H1 (cell line): ENCODE measurements around the gene SH2D7. TPM values are rescaled to one million over a fixed set of nuclear protein-coding genes. Genes with fewer than 3 reads are reported as not detected.

Source experiments
- CTCF ChIA-PET: fragments of 300-600 bp; sonication (Branson Sonifier 250); formaldehyde crosslinking; loops from one replicate; lab custom pipeline; 2021; ENCODE audit not compliant: partially characterized antibody; lab: Charles Lee
- POLR2A ChIA-PET: fragments of 300-600 bp; sonication (Branson Sonifier 250); formaldehyde crosslinking; loops from one replicate; lab custom pipeline; 2021; ENCODE audit warnings: inconsistent platforms; ENCODE audit not compliant: partially characterized antibody; lab: Charles Lee
- DNase-seq, 2 experiments: peaks; one replicate each; pipeline versions ENCODE4 v3.0.0 to v3.0.0-alpha.2; 2010 to 2022; ENCODE audit warnings: low spot score in 2 of 2, low read depth in 1 of 2, mixed read lengths in 1 of 2
- FAIRE-seq: peaks from 2 replicates; lab custom pipeline; 2011; peaks lifted over from hg19 to GRCh38; lab: Jason Lieb, UNC
- H2AFZ ChIP-seq: 2 replicates; pipeline ENCODE4 v1.8.1; 2012; ENCODE audit warnings: low read length, inconsistent platforms
- H2AK5ac ChIP-seq: 2 replicates; pipeline ENCODE4 v1.6.1; 2013; ENCODE audit warnings: low read depth, low read length
- H2BK120ac ChIP-seq: replicated peaks from 2 replicates; pipeline ENCODE3; 2013; ENCODE audit warnings: low read depth, low read length, inconsistent platforms
- H2BK12ac ChIP-seq: 2 replicates; pipeline ENCODE4 v1.6.1; 2013; ENCODE audit warnings: low read depth, low read length
- H2BK15ac ChIP-seq: 2 replicates; pipeline ENCODE4 v1.6.1; 2013; ENCODE audit warnings: low read length
- H2BK20ac ChIP-seq: 2 replicates; pipeline ENCODE4 v1.6.1; 2013; ENCODE audit warnings: low read length
- H2BK5ac ChIP-seq: 2 replicates; pipeline ENCODE4 v1.6.1; 2013; ENCODE audit warnings: low read depth, low read length
- H3K14ac ChIP-seq: 2 replicates; pipeline ENCODE4 v1.6.1; 2013; ENCODE audit warnings: inconsistent platforms; ENCODE audit not compliant: insufficient read length
- H3K18ac ChIP-seq: 2 replicates; pipeline ENCODE4 v1.6.1; 2013; ENCODE audit warnings: low read length; ENCODE audit errors: extremely low read depth
- H3K23ac ChIP-seq: 2 replicates; pipeline ENCODE4 v1.6.1; 2013; ENCODE audit warnings: inconsistent platforms; ENCODE audit not compliant: insufficient read length
- H3K23me2 ChIP-seq: 2 replicates; pipeline ENCODE4 v1.6.1; 2013; ENCODE audit warnings: low read depth, low read length
- H3K27ac ChIP-seq: 2 replicates; pipeline ENCODE4 v1.6.1; 2011; ENCODE audit warnings: low read depth, low read length, inconsistent platforms
- H3K27me3 ChIP-seq, 4 experiments: replicated peaks in 1 of 4; 1 replicate in 1 of 4; 2 replicates in 3 of 4; pipeline versions ENCODE4 v1.6.1 to v1.8.1; 2011 to 2013; ENCODE audit warnings: low read length in 3 of 4, mild to moderate bottlenecking in 3 of 4, inconsistent platforms in 2 of 4, mixed read lengths in 2 of 4, moderate library complexity in 1 of 4; ENCODE audit not compliant: control insufficient read depth in 3 of 4, insufficient read depth in 3 of 4; ENCODE audit errors: extremely low read depth in 1 of 4
- H3K36me3 ChIP-seq, 4 experiments: 2 replicates each; pipeline versions ENCODE4 v1.6.1 to v1.8.1; 2011 to 2013; ENCODE audit warnings: mild to moderate bottlenecking in 4 of 4, low read length in 3 of 4, moderate library complexity in 2 of 4, control low read depth in 1 of 4, inconsistent platforms in 1 of 4; ENCODE audit not compliant: insufficient read depth in 4 of 4, control insufficient read depth in 2 of 4
- H3K4ac ChIP-seq: replicated peaks from 2 replicates; pipeline ENCODE3; 2013; ENCODE audit warnings: low read length, low read depth, mixed read lengths, inconsistent platforms; ENCODE audit not compliant: insufficient read length
- H3K4me1 ChIP-seq, 4 experiments: replicated peaks in 1 of 4; 1 replicate in 1 of 4; 2 replicates in 3 of 4; pipeline versions ENCODE4 v1.6.1 to v1.8.1; 2011 to 2013; ENCODE audit warnings: low read length in 3 of 4, inconsistent platforms in 2 of 4, mixed read lengths in 1 of 4; ENCODE audit not compliant: insufficient read depth in 4 of 4, control insufficient read depth in 3 of 4
- H3K4me2 ChIP-seq, 2 experiments: 2 replicates each; pipeline versions ENCODE4 v1.6.1 to v1.8.1; 2011 to 2013; ENCODE audit warnings: low read depth in 2 of 2, low read length in 2 of 2, control low read depth in 1 of 2, inconsistent platforms in 1 of 2, mild to moderate bottlenecking in 1 of 2; ENCODE audit not compliant: insufficient read depth in 1 of 2
- H3K4me3 ChIP-seq, 4 experiments: fragments of 200-600, 300-600 bp in 1 of 4; sonication (generic), shearing (Covaris generic), sonication (Bioruptor Twin) in 1 of 4; 2 replicates each; pipeline versions ENCODE4 v1.5.1 to v1.8.1; 2011 to 2016; ENCODE audit warnings: low read length in 4 of 4, low read depth in 3 of 4, control low read depth in 2 of 4, inconsistent platforms in 2 of 4, mild to moderate bottlenecking in 2 of 4, mixed read lengths in 1 of 4, moderate library complexity in 1 of 4; ENCODE audit not compliant: insufficient read depth in 2 of 4; ENCODE audit errors: extremely low read depth in 1 of 4
- H3K56ac ChIP-seq: replicated peaks from 2 replicates; pipeline ENCODE3; 2013; ENCODE audit warnings: low read depth, mild to moderate bottlenecking, mixed read lengths, low read length, inconsistent platforms; ENCODE audit not compliant: insufficient read length
- H3K79me1 ChIP-seq: 2 replicates; pipeline ENCODE4 v1.6.1; 2013; ENCODE audit warnings: low read depth, low read length, control low read depth
- H3K79me2 ChIP-seq, 2 experiments: 2 replicates each; pipeline versions ENCODE4 v1.6.1 to v1.8.1; 2012 to 2013; ENCODE audit warnings: low read length in 2 of 2, mild to moderate bottlenecking in 2 of 2, inconsistent platforms in 1 of 2; ENCODE audit not compliant: insufficient read depth in 2 of 2, control insufficient read depth in 1 of 2
- H3K9ac ChIP-seq, 4 experiments: replicated peaks in 1 of 4; 1 replicate in 1 of 4; 2 replicates in 3 of 4; pipeline versions ENCODE4 v1.6.1 to v1.8.1; 2011 to 2013; ENCODE audit warnings: low read depth in 3 of 4, low read length in 3 of 4, control low read depth in 2 of 4, mild to moderate bottlenecking in 2 of 4, moderate library complexity in 2 of 4, inconsistent platforms in 1 of 4; ENCODE audit errors: extremely low read depth in 1 of 4
- H3K9me3 ChIP-seq, 2 experiments: 2 replicates each; pipeline versions ENCODE4 v1.6.1 to v1.8.1; 2012 to 2013; ENCODE audit warnings: mild to moderate bottlenecking in 2 of 2, moderate library complexity in 2 of 2, control low read depth in 1 of 2, inconsistent platforms in 1 of 2, low read depth in 1 of 2, low read length in 1 of 2, mixed read lengths in 1 of 2; ENCODE audit not compliant: insufficient read depth in 2 of 2
- H4K20me1 ChIP-seq, 2 experiments: replicated peaks in 1 of 2; 2 replicates each; pipeline versions ENCODE3 to v1.8.1; 2011 to 2013; ENCODE audit warnings: inconsistent platforms in 2 of 2, low read length in 2 of 2, mild to moderate bottlenecking in 1 of 2; ENCODE audit not compliant: insufficient read depth in 2 of 2, control insufficient read depth in 1 of 2
- H4K5ac ChIP-seq: 2 replicates; pipeline ENCODE4 v1.6.1; 2013; ENCODE audit warnings: low read length, low read depth, mixed read lengths, inconsistent platforms; ENCODE audit not compliant: insufficient read length
- H4K8ac ChIP-seq: 2 replicates; pipeline ENCODE4 v1.8.0; 2013; ENCODE audit warnings: mild to moderate bottlenecking, moderate library complexity, low read length, inconsistent platforms; ENCODE audit not compliant: insufficient read depth; ENCODE audit errors: extremely low read depth
- H4K91ac ChIP-seq: replicated peaks from 2 replicates; pipeline ENCODE3; 2013; ENCODE audit warnings: low read length, mixed read lengths, inconsistent platforms; ENCODE audit not compliant: insufficient read length
- ASH2L ChIP-seq: fragments of 200-600, 300-600 bp; sonication (generic); IDR thresholded peaks from one replicate; pipeline ENCODE4 v1.7.1; 2017; ENCODE audit warnings: low read length
- PHF8 ChIP-seq: fragments of 200-600 bp; sonication (generic); conservative IDR thresholded peaks from 2 replicates; pipeline ENCODE4 v1.7.1; 2012; ENCODE audit warnings: low read depth, mild to moderate bottlenecking, inconsistent platforms, low read length, moderate library complexity
- ZNF274 ChIP-seq: IDR thresholded peaks from 2 replicates; pipeline ENCODE4 v1.7.0; 2012; ENCODE audit warnings: low read length, borderline replicate concordance; ENCODE audit errors: extremely low read depth
- WGBS, 2 experiments: shearing (Covaris generic) in 1 of 2; methylation state at CpG; one replicate each; pipeline versions ENCODE4 v1.1.6 to v1.1.7; 2013 to 2015; ENCODE audit warnings: low lambda C conversion rate in 2 of 2, mixed read lengths in 2 of 2, inconsistent platforms in 1 of 2, low coverage in 1 of 2, missing lambda C conversion rate in 1 of 2; ENCODE audit not compliant: insufficient replicate concordance in 2 of 2, insufficient coverage in 1 of 2, insufficient read length in 1 of 2; ENCODE audit errors: extremely low coverage in 1 of 2, missing lambda C conversion rate in 1 of 2; 5-methylcytosine and 5-hydroxymethylcytosine counted together
- polyA plus RNA-seq, 7 experiments: library from polyadenylated mRNA; depleted of rRNA in 3 of 7; stranded (reverse) in 5 of 7; unstranded in 2 of 7; fragments of >200 nt in 5 of 7; fragments of 200-250 nt in 2 of 7; gene quantifications; 1 replicate in 5 of 7; 2 replicates in 1 of 7; 4 replicates in 1 of 7; pipeline versions ENCODE4 v1.2.1 to v1.2.3, GENCODE V29; 2011 to 2013; ENCODE audit warnings: missing spikeins in 2 of 7, mixed read lengths in 2 of 7
- total RNA-seq: library from RNA; stranded (reverse); fragmentation: NEBNext Ultra II Directional; extraction: Animal tissue kit (Norgen Biotek cat#: 25700); gene quantifications from 2 replicates; pipeline ENCODE4 v1.2.1, GENCODE V29; 2021

The SH2D7 gene
- total and polyA plus RNA-seq, 2 of the 8 experiments (the other 6 are each of a cell fraction or from before 2014, with no cell fraction given), result not detected

DNA sequence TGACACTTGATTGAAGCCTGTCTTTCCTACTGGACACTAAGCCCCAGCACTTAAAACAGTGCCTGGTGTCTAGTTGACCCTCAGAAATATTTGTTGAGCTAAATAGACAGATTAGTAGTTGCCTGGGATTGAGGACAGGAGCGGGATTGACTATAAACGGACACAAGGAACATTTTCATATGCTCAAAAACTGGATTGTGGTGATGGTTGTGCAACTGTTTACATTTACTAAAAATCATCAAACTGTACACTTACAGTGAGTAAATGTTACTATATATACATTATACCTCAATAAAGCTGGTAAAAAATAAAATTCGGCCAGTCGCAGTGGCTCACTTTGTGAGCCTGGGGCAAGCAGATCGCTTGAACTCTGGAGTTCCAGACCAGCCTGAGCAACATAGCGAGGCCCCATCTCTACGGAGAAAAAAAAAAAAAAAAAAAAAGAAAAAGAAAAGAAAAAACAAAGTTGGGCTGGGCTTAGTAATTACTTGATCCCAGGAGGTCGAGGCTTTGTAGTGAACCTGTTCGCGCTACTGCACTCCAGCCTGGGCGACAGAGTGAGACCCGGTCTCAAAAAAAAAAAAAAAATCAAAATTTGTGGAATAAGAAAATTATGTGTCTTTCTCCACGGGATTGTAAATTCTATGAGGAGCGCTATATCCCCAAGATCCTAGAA lies 56.2 kb downstream of the SH2D7 start:
- no peak overlapping the region for H3K4ac ChIP-seq
- no peaks in the 10 kb centered on the region for H3K9me3 ChIP-seq
- H4K91ac ChIP-seq, result no peak overlapping the region
- 32% methylated on average over 13 of the region's 14 CpGs; no CpG with 5 or more reads in 1 of the 2 experiments for WGBS, 2 experiments
- H3K79me1 ChIP-seq, result no peaks in the 10 kb centered on the region
- ChIA-PET POLR2A (interaction anchor here (0.6 to 2.0 kb wide), 4 partner anchors 9 to 102 kb away, joined by 3 to 5 read pairs (median 3); no protein-coding TSS in a partner anchor), CTCF (interaction anchor here (0.6 to 2.4 kb wide), 14 partner anchors 9 to 97 kb away, joined by 3 to 13 read pairs (median 4); partner anchors contain the start of gene CIB2)
- H2BK20ac ChIP-seq, result no peak overlapping the region
- no peak overlapping the region for H2BK15ac ChIP-seq
- H3K27ac ChIP-seq, result no peak overlapping the region
- H2BK120ac ChIP-seq, result no peak overlapping the region
- H3K18ac ChIP-seq, result no peak overlapping the region
- H4K5ac ChIP-seq, result no peak overlapping the region
- H3K4me1 ChIP-seq, result peaks cover 0 to 4% (median 0%) of the 10 kb centered on the region in 4 experiments; a peak in 2 of 7 replicates
- H2AK5ac ChIP-seq, result no peak overlapping the region
- no peak overlapping the region for H3K14ac ChIP-seq
- no peak for DNase-seq
- peak overlapping the region; percentile 83 to 89 for H3K4me2 ChIP-seq
- H4K20me1 ChIP-seq, result peaks cover 0 to 5% of the 10 kb centered on the region in 2 experiments
- no peaks in the 10 kb centered on the region for H3K36me3 ChIP-seq
- H3K23me2 ChIP-seq, result peaks cover 10% of the 10 kb centered on the region
- TF ChIP-seq PHF8 (0 out of 2 replicates have a peak, but pooled peaks have one; percentile 42), ZNF274 (no peak), ASH2L (peak; percentile 15)
- no peak overlapping the region for H2BK5ac ChIP-seq
- H3K23ac ChIP-seq, result no peak overlapping the region
- H3K4me3 ChIP-seq, result peak overlapping the region; percentile 47 to 79 (median 61)
- H3K79me2 ChIP-seq, result no peaks in the 10 kb centered on the region
- no peak overlapping the region for H4K8ac ChIP-seq
- H2AFZ ChIP-seq, result 0 out of 2 replicates have a peak overlapping the region, but pooled peaks have one; percentile 43
- no peaks in the 10 kb centered on the region; a peak in 1 of 7 replicates for H3K27me3 ChIP-seq
- no peak for FAIRE-seq
- H2BK12ac ChIP-seq, result no peak overlapping the region
- peak overlapping the region in 3 of 4 experiments; percentile 9 to 57 (median 17); a peak in 4 of 7 replicates for H3K9ac ChIP-seq
- H3K56ac ChIP-seq, result no peak overlapping the region
